Measurements from ENCODE around the gene WRNIP1.

WRNIP1 gene

GRCh38 chr6:2763345-2763841 lies 1.8 kb upstream of the WRNIP1 start:
- no peak for DNase-seq

- DNase-seq: no peak
These were observed 1.2 kb upstream of the WRNIP1 start for GRCh38 chr6:2763876-2764540.

GRCh38 chr6:2764610-2765165 lies 505 bp upstream of the WRNIP1 start:
- DNase-seq: peak; percentile 65

- DNase-seq: no peak
These were observed 938 bp downstream of the WRNIP1 start for GRCh38 chr6:2765896-2766766.

GRCh38 chr6:2766767-2767656 lies 1.8 kb downstream of the WRNIP1 start:
- no peak for DNase-seq

- DNase-seq: no peak
These were observed 2.7 kb downstream of the WRNIP1 start for GRCh38 chr6:2767657-2768524.

GRCh38 chr6:2768696-2769095 lies 3.5 kb downstream of the WRNIP1 start:
- DNase-seq: no peak

- DNase-seq: no peak
These were observed 5.0 kb downstream of the WRNIP1 start for GRCh38 chr6:2770171-2770570.

GRCh38 chr6:2771079-2771478 lies 5.9 kb downstream of the WRNIP1 start:
- DNase-seq: no peak

GRCh38 chr6:2772840-2773239 lies 7.6 kb downstream of the WRNIP1 start:
- DNase-seq: no peak

- DNase-seq: no peak
These were observed 8.3 kb downstream of the WRNIP1 start for GRCh38 chr6:2773449-2773848.

- DNase-seq: no peak
These were observed 9.8 kb downstream of the WRNIP1 start for GRCh38 chr6:2775003-2775402.

GRCh38 chr6:2777249-2777648 lies 12.1 kb downstream of the WRNIP1 start:
- DNase-seq: no peak

GRCh38 chr6:2780102-2780737 lies 15.0 kb downstream of the WRNIP1 start:
- DNase-seq: no peak

GRCh38 chr6:2781685-2782355 lies 16.6 kb downstream of the WRNIP1 start:
- DNase-seq: no peak

- DNase-seq: no peak
These were observed 17.1 kb downstream of the WRNIP1 start for GRCh38 chr6:2782356-2782708.

- no peak for DNase-seq
These were observed 17.6 kb downstream of the WRNIP1 start for GRCh38 chr6:2782825-2783187.

- DNase-seq: no peak
These were observed 18.2 kb downstream of the WRNIP1 start for GRCh38 chr6:2783188-2783963.

- DNase-seq: no peak
These were observed 18.9 kb downstream of the WRNIP1 start for GRCh38 chr6:2784061-2784460.

- DNase-seq: no peak
These were observed 19.7 kb downstream of the WRNIP1 start for GRCh38 chr6:2784930-2785329.
